Subcutaneous adipose tissue (tissue), 4 donors: ENCODE data around the gene SFTPA1. TPM values are rescaled to one million over a fixed set of nuclear protein-coding genes. Genes with fewer than 3 reads are reported as not detected.

Source experiments
- total RNA-seq, 4 donors: library from RNA; depleted of rRNA; stranded (reverse); fragments of >200 nt; gene quantifications; one replicate each; pipeline ENCODE4 v1.1.0, GENCODE V29; 2016
- TF ChIP-seq, protein P1 (sequence below): fragments of 450-650 bp; IDR thresholded peaks from one replicate; pipeline ENCODE4 v1.5.1; 2016; ENCODE audit warnings: low read depth, mild to moderate bottlenecking, control low read depth, antibody characterized with exemption, moderate library complexity

SFTPA1 gene
- total RNA-seq, 4 donors from 2014 or later: not detected

- TF ChIP-seq, protein P1, sequence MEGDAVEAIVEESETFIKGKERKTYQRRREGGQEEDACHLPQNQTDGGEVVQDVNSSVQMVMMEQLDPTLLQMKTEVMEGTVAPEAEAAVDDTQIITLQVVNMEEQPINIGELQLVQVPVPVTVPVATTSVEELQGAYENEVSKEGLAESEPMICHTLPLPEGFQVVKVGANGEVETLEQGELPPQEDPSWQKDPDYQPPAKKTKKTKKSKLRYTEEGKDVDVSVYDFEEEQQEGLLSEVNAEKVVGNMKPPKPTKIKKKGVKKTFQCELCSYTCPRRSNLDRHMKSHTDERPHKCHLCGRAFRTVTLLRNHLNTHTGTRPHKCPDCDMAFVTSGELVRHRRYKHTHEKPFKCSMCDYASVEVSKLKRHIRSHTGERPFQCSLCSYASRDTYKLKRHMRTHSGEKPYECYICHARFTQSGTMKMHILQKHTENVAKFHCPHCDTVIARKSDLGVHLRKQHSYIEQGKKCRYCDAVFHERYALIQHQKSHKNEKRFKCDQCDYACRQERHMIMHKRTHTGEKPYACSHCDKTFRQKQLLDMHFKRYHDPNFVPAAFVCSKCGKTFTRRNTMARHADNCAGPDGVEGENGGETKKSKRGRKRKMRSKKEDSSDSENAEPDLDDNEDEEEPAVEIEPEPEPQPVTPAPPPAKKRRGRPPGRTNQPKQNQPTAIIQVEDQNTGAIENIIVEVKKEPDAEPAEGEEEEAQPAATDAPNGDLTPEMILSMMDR: no peak
Observed at GRCh38 chr10:79628083-79628482, 17.3 kb downstream of the SFTPA1 start.

DNA sequence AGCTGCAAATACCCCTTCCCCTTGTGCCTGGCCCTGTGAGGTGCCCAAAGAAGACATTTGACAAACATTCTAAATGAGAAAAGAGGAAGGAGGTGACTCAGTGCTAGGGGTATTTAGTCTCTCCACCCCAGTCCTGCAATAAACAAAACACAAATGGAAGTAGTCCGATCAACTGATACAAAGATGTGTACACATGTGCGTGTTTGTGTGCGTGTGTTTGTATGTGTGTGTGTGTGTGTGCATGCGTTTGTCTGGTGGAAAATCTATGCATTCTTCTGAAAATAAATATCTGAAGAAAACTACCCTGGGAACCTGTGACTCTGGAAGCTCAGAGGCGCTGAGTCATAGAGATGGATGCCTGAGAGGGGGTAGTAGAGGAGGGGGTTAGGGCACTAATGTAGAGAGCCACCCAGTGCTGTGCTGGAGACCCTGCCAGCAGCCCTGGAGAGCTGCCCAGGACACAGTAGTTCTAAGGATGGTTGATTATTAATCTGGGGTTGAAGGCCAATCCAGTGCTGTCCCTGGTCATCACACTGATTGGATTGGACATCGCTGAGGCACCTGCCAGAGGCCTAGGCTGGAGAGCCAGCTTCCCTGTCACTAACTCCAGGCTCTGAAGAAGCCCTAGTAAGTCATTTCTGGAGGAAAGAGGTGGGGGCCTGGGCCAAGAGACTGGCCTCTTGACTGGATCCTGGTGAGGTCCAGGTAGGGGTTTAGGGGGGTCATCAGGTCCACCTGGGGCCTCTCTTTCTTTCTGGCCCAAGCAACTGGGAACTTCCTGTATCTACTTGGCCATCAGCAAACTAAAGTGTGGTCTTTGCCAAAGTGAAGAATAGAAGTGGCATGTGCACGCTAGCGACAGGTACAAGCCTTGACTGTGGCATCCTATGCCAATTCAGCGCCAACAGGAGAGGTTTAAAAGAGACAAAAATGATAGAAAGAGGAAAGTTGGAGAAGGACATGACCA lies 18.5 kb downstream of the SFTPA1 start:
- TF ChIP-seq, protein P1: no peak

GRCh38 chr10:79629955-79630327 lies 19.2 kb downstream of the SFTPA1 start:
- TF ChIP-seq, protein P1: no peak

DNA sequence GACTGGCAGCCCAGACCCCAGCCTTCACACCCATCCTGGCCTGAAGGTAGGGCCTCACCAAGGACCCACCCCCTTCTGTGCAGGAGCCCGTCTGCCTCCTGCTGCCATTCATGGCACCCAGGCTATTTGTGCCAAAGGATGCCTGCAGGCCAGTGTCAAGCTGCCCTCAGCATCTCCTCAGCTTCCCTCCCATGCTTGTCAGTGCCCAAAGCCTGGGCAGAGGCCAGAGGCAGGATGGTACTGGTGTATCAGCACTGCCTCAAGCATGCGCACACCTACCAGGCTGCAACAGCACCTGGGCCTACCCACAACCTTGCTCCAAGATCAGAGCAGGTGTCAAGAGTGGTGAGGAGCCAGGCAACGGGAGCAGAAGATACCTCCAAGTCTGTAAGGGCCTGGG lies 27.6 kb downstream of the SFTPA1 start:
- TF ChIP-seq, protein P1: no peak

Other genes starting within 250 kb of the SFTPA1 start
- 10 to 100 TPM; 37.6 to 75.7 (median 48.7) TPM for gene ZCCHC24, start 165.3 kb upstream of the SFTPA1 start, total RNA-seq
- gene EIF5AL1, start 98.4 kb upstream of the SFTPA1 start, total RNA-seq: under 1 TPM in 2 of 4 donors, not detected in 2; 0.17 to 0.19 TPM
- not detected for gene SFTPA2, start 50.5 kb upstream of the SFTPA1 start, total RNA-seq
- gene NUTM2B, start 92.3 kb downstream of the SFTPA1 start, total RNA-seq: 1 to 10 TPM in 3 of 4 donors, under 1 TPM in 1; 0.51 to 1.3 (median 1.1) TPM
- not detected for gene NUTM2E, start 215.8 kb downstream of the SFTPA1 start, total RNA-seq